HG03097 (cell line): Measurements from ENCODE around the gene LARP4B.

ENCODE experiments used
- ATAC-seq: cut with Tn5 transposase; IDR thresholded peaks from one replicate; pipeline ENCODE4 v1.9.1; 2021; ENCODE audit not compliant: unreplicated experiment, low FRiP score

Gene LARP4B

GRCh38 chr10:790821-791551, 140.5 kb downstream of the LARP4B start:
- no peak for ATAC-seq

GRCh38 chr10:789831-790701, 141.4 kb downstream of the LARP4B start:
- no peak for ATAC-seq

GRCh38 chr10:788796-789748, 142.4 kb downstream of the LARP4B start:
- ATAC-seq, result no peak

- ATAC-seq, result no peak
These were observed 143.4 kb downstream of the LARP4B start for GRCh38 chr10:787933-788651.

GRCh38 chr10:786633-787474, 144.7 kb downstream of the LARP4B start:
- no peak for ATAC-seq

GRCh38 chr10:785861-786214, 145.7 kb downstream of the LARP4B start:
- no peak for ATAC-seq

- ATAC-seq, result no peak
These were observed 146.2 kb downstream of the LARP4B start for GRCh38 chr10:785089-785860.

GRCh38 chr10:784403-785088, 147.0 kb downstream of the LARP4B start:
- ATAC-seq, result no peak

GRCh38 chr10:782751-783648, 148.5 kb downstream of the LARP4B start:
- ATAC-seq, result no peak

- ATAC-seq, result no peak
These were observed 150.7 kb downstream of the LARP4B start for GRCh38 chr10:780536-781524.

GRCh38 chr10:778626-779330, 152.7 kb downstream of the LARP4B start:
- ATAC-seq, result no peak

GRCh38 chr10:777913-778479, 153.5 kb downstream of the LARP4B start:
- no peak for ATAC-seq

- ATAC-seq, result no peak
These were observed 154.7 kb downstream of the LARP4B start for GRCh38 chr10:776772-777171.

GRCh38 chr10:775245-776075, 156.0 kb downstream of the LARP4B start:
- no peak for ATAC-seq
